Activated T-cell treated with anti-CD3 and anti-CD28 coated beads, Interleukin-2, amount 50 U/mL, for 24 hours (primary cell): ENCODE results near the gene DLEC1.
A peak's percentile ranks its signal among the peaks of the same experiment; 100 is the strongest.

Source experiments
- DNase-seq: peaks from one replicate; pipeline ENCODE4 v3.0.0-alpha.2; 2020
- H3K27ac Mint-ChIP-seq: 2 replicates; pipeline ENCODE4 v1.8.0; 2020; ENCODE audit warnings: mild to moderate bottlenecking, mixed read lengths
- H3K27me3 Mint-ChIP-seq: 2 replicates; pipeline ENCODE4 v1.8.0; 2020; ENCODE audit warnings: mixed read lengths
- H3K36me3 Mint-ChIP-seq: 2 replicates; pipeline ENCODE4 v1.8.0; 2020; ENCODE audit warnings: low read depth, mixed read lengths
- H3K4me1 Mint-ChIP-seq: 2 replicates; pipeline ENCODE4 v1.8.0; 2020; ENCODE audit warnings: low read depth, mixed read lengths
- H3K4me3 Mint-ChIP-seq: 2 replicates; pipeline ENCODE4 v1.8.0; 2020; ENCODE audit warnings: mild to moderate bottlenecking, moderate library complexity, mixed read lengths
- H3K9me3 Mint-ChIP-seq: 2 replicates; pipeline ENCODE4 v1.8.0; 2020; ENCODE audit warnings: mixed read lengths

Gene DLEC1

DNA sequence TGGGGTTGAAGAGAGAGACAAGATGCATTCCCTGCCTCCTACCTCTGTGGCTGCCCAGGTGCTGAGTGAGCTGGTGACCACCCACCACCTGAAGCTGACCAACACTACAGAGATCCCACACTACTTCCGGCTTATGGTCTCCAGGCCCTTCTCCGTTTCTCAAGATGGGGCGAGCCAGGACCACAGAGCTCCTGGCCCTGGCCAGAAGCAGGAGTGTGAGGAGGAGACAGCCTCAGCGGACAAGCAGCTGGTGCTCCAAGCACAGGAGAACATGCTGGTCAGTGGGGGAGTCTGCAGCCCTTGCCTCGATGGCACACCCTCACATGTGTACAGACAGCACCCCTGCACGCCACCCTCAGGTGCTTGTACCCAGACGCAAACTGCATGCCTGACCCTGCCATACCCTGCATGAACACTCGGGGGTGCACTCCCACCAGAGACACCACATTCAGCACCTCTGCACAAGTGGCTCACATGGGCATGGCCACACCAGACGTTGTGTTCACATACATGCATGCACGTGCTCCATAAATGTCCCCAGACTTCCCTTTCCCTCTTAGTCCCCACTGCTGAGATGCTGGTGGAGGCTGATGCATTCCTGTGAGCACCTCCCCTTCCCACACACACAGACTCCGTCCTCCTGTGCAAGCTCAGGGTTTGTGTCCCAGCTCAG is 78.9 kb downstream of the DLEC1 start:
- Mint-ChIP-seq H3K9me3 (no peaks in the 10 kb centered on the region), H3K4me1 (peaks cover 3% of the 10 kb centered on the region), H3K27ac (peak overlapping the region; percentile 61), H3K27me3 (no peaks in the 10 kb centered on the region), H3K4me3 (no peak overlapping the region), H3K36me3 (peaks cover 44% of the 10 kb centered on the region)
- DNase-seq, result peak; percentile 78

DNA sequence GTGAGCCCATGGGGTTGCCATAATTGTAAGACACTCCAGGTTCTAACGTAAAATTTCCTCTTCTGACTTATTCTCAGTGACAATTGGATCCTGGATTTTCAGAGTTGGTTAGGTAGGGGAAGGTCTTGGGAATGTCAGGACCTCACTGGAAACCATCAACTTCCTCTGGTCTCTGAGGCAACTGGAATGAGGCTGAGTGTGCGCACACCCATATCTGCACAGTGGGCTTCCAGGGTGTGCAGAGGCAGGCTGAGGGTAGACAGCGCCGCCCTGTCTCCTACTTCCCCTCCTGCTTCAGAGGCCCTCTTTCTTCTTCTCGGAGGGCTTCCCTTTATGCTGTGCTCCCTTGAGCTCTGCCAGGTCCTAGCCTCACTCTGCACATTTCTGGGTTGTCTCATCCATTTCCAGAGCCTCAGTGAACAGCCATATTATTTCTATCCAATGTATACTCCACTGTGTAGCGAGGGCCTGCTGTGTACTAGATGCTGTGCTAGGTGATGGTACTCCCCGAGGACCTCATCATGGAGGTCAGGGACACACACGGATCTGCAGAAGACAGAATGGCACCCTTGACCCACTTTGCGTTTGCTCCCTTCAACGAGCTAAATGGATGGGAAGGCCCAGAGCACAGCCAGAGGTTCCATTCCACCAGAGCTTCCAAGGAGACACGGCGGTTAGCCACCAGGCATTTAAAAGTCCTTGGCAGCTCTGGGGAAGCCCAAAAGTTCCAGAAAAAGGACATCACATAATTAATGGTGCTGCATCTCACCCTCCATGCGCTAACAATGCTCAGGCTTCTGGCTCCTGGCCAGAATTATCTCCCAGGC is 79.6 kb downstream of the DLEC1 start:
- no peak for DNase-seq
- Mint-ChIP-seq H3K4me3 (no peak overlapping the region), H3K27ac (peak overlapping the region; percentile 61), H3K9me3 (no peaks in the 10 kb centered on the region), H3K27me3 (no peaks in the 10 kb centered on the region), H3K36me3 (peaks cover 52% of the 10 kb centered on the region), H3K4me1 (peaks cover 7% of the 10 kb centered on the region)

DNA sequence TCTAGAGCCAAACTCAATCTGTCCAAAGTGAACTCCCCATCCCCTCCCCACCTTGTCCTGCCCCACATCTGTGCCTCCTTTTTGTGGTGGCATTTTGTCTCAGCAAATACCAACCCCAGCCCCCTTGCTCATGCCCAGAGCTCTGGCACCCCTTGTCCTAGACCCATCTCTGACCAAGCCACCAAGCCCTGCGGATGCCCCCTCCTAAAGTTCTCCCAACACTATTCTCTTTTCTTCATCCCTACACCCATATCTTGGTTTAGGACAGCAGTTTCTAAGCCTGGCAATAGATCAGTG is 80.2 kb downstream of the DLEC1 start:
- H3K27me3 Mint-ChIP-seq, result no peaks in the 10 kb centered on the region
- no peaks in the 10 kb centered on the region for H3K9me3 Mint-ChIP-seq
- peak overlapping the region; percentile 61 for H3K27ac Mint-ChIP-seq
- H3K36me3 Mint-ChIP-seq, result peaks cover 58% of the 10 kb centered on the region
- peaks cover 7% of the 10 kb centered on the region for H3K4me1 Mint-ChIP-seq
- H3K4me3 Mint-ChIP-seq, result no peak overlapping the region
- no peak for DNase-seq

DNA sequence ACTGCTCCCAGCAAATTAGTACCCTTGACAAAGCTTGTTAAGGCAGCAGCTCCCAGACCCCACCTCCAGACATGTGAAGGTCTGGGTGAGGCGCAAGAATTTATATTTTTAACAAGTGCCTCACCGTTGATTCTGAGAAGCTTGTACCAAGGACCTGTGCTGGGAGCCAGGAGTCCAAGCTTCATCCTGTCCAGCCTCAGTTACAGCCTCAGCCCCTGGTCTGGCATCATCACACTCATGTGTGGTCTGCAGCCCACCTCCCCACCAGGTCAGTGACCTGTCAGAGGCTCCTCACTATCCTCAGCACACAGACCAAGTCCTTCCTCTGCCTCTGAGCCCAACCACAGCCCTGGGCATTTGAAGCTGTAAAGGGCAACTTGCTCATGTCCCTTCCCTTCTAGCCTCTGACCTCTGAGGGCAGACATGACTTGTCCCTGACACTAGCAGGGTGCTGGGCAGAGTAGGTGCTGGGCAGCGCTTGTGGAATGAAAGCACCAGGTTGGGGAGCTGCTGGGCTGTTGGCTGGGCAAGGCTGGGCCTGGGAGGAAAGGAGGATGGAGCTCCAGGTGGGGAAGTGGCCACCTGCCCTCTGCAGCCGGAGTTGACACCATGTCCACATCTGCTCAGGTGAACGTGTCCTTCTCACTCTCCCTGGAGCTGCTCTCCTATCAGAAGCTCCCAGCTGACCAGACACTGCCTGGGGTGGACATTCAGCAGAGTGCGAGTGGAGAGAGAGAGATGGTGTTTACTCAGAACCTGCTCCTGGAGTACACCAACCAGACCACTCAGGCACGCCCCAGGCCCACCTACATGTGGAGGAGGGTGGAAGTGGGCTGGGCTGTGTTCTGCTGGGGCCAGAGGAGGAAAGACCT is 81.0 kb downstream of the DLEC1 start:
- Mint-ChIP-seq H3K4me1 (peaks cover 10% of the 10 kb centered on the region), H3K27me3 (no peaks in the 10 kb centered on the region), H3K36me3 (peaks cover 66% of the 10 kb centered on the region), H3K27ac (peak overlapping the region; percentile 71), H3K9me3 (no peaks in the 10 kb centered on the region), H3K4me3 (no peak overlapping the region)
- no peak for DNase-seq

DNA sequence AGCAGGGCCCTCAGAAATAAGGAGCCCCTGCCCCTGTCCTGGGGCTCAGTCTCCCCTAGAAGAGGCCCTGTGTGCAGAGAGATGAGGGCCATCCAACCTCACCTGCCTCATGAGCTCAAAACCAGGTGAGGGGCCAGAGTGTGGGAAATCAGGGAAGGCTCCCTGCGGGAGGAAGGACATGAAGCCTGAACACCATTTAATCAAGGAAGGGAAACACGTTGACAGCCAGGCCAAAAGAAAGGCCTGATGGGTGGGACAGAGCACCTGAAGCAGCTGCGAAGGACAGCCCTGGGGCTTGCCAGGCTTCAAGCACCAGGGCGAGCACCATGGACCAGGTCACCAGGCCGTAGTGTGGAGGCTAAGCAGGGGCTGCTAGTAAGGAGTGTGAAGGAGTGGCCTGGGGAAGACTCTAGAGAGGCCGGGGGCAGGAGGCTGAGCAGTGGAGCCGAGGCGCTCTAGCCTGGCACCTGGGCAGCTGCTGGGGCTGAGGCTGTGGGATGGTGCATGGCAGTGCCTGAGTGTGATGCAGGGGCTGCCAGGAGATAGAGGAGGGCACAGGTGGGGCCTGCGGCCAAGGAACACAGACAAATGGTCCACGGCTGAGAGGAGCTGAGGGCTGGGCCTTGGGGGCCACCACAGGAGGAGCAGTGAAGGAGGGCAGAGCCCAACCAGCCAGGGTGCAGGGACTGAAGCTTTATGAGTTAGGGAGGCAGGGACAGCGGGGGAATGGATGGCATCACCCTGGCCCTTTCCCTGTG is 81.9 kb downstream of the DLEC1 start:
- no peak for DNase-seq
- H3K4me3 Mint-ChIP-seq, result no peak overlapping the region
- H3K36me3 Mint-ChIP-seq, result peaks cover 74% of the 10 kb centered on the region
- no peaks in the 10 kb centered on the region for H3K27me3 Mint-ChIP-seq
- no peaks in the 10 kb centered on the region for H3K9me3 Mint-ChIP-seq
- peak overlapping the region; percentile 71 for H3K27ac Mint-ChIP-seq
- peaks cover 10% of the 10 kb centered on the region for H3K4me1 Mint-ChIP-seq

DNA sequence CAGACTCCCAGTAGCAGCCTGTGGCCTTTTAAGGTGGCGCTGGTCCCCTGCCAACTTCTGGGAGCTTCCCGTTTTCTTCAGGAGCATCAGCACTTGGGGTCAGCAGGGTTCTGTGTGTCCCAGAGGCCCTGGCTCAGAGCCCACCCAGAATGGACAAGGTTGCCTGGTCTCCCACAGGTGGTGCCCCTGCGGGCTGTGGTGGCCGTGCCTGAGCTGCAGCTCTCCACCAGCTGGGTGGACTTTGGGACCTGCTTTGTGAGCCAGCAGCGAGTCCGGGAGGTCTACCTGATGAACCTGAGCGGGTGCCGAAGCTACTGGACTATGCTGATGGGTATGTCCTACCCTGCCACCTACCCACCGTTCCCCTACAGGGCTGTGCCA is 82.4 kb downstream of the DLEC1 start:
- Mint-ChIP-seq H3K9me3 (no peaks in the 10 kb centered on the region), H3K36me3 (peaks cover 79% of the 10 kb centered on the region), H3K27me3 (no peaks in the 10 kb centered on the region), H3K4me3 (no peak overlapping the region), H3K27ac (no peak overlapping the region), H3K4me1 (peaks cover 10% of the 10 kb centered on the region)
- DNase-seq, result peak; percentile 25

DNA sequence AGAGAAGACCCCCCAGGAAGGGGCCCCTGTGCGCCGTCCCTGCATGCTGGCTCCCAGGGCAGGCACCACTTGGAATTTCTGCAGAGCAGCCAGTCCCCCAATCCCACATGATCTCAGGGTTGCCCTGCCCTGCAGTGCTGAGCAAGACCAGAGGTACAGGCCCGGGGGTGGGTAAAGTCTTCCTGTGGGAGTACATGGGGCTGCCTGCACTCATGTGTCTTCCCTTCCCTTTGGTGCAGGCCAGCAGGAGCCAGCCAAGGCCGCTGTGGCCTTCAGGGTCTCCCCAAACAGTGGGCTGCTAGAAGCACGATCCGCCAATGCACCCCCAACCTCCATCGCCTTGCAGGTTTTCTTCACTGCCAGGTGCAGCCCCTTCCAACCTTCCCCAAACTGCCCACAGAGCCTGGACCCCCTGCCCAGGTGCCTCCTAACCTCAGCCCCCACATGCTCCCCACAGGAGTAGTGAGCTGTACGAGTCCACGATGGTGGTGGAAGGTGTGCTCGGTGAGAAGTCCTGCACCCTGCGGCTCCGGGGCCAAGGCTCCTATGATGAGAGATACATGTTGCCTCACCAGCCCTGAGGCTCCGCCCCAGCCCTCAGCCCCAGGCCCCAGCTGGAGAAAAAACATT is 82.9 kb downstream of the DLEC1 start:
- peaks cover 84% of the 10 kb centered on the region for H3K36me3 Mint-ChIP-seq
- no peak overlapping the region for H3K4me3 Mint-ChIP-seq
- H3K9me3 Mint-ChIP-seq, result no peaks in the 10 kb centered on the region
- DNase-seq, result peak; percentile 23
- H3K27ac Mint-ChIP-seq, result peak overlapping the region; percentile 73
- peaks cover 10% of the 10 kb centered on the region for H3K4me1 Mint-ChIP-seq
- no peaks in the 10 kb centered on the region for H3K27me3 Mint-ChIP-seq

DNA sequence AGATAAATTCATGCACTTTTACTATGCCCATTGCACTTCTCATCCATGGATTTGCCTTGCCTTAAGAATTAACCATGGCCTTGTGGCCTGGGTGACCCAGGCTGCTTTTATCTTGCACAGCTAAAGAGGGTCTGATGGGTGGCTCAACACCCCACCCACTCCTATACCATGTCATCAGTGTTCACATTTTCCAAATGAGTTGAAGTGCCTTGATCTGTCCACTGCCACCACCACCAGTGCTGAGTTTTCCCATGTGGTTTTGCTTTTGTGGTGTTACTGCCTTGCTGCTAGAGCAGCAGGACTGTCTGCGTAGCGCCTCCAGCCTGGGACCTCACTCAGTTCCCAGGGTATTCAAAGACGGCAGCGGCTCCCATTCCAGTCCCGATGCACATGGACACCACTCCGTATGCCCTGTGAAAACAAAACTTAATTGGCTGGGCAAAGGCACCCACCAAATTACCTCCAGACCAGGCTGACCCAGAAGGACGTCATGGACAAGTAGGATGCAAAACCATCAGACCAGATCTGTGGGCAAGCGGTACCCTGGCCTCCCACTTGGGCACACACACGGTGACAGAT is 83.8 kb downstream of the DLEC1 start:
- H3K4me3 Mint-ChIP-seq, result no peak overlapping the region
- peaks cover 93% of the 10 kb centered on the region for H3K36me3 Mint-ChIP-seq
- H3K27ac Mint-ChIP-seq, result peak overlapping the region; percentile 73

DNA sequence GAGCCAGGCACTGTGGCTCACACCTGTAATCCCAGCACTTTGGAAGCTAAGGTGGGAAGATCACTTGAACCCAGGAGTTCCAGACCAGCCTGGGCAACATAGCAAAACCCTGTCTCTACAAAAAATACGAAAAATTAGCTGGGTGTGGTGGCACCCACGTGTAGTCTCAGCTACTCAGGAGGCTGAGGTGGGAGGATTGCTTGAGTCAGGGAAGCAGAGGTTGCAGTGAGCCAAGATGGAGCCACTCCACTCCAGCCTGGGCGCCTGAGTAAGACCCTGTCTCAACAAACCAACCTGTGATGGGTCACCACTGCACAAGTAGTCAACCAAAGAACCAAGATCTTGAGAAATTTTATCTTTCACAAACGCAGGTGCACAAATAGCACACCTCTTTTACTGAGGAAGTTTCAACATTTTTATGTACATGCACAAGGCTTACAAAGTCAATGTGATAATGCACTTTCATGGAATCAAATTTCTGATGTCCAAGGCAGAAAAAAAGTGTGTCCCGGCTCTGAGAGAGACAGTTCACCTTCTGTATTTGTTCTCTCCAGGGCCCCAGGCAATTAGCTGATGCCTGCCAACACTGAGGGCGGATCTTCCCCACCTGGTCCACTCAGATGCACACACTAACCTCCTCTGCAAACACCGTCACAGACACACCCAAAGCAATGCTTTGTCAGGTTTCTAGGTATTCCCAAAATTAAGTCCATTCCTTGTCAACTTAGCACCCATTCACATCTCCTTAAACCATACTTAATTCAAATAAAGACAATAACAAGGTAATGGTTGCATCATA is 85.5 kb downstream of the DLEC1 start:
- Mint-ChIP-seq H3K36me3 (peaks cover 97% of the 10 kb centered on the region), H3K9me3 (no peaks in the 10 kb centered on the region)

More for the DNA sequence above, 83.8 kb downstream of the DLEC1 start:
- H3K27me3 Mint-ChIP-seq, result no peaks in the 10 kb centered on the region
- peaks cover 10% of the 10 kb centered on the region for H3K4me1 Mint-ChIP-seq
- no peak for DNase-seq
- H3K9me3 Mint-ChIP-seq, result no peaks in the 10 kb centered on the region

DNA sequence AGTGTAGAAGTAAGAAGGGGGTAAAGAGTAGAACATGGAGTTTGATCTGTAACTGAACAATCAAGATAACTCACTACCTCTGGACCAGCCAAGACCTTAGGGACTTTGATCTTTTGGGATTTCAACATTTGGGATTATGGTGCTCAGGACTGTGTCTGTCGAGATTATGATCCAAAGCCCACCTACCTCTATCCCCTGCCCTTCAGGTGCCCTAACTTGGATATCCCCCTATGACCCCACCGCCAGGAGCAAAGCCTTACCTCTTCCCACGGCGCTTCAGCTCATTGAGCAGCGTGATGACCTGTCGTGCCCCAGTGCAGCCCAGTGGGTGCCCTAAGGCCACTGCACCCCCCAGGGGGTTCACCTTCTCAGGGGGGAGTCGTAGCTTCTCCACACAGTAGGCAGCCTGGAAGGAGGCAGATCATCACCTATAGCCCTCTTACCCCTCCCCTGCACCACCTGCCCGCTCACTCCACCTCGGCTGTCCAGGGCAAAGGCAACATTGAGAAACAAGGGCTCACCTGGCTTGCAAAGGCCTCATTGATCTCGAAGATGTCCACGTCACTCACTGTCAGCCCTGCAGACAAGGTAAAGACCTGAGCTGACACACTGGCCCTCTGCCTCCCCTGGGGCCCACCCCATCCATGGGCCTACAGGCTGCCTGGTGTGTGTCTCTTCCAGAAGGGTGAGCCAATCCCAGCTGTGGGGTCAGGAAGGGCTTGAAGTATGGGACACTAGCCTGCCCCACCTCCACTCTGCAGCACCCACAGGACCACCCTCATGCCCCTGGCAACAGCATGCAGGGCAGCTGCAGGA is 86.5 kb downstream of the DLEC1 start:
- no peak overlapping the region for H3K4me3 Mint-ChIP-seq
- peak overlapping the region; percentile 54 for H3K27ac Mint-ChIP-seq
- H3K36me3 Mint-ChIP-seq, result peaks cover 96% of the 10 kb centered on the region
- no peaks in the 10 kb centered on the region for H3K27me3 Mint-ChIP-seq
- DNase-seq, result no peak
- no peaks in the 10 kb centered on the region for H3K9me3 Mint-ChIP-seq
- H3K4me1 Mint-ChIP-seq, result peaks cover 13% of the 10 kb centered on the region

More for the DNA sequence above, 85.5 kb downstream of the DLEC1 start:
- no peaks in the 10 kb centered on the region for H3K27me3 Mint-ChIP-seq
- peaks cover 11% of the 10 kb centered on the region for H3K4me1 Mint-ChIP-seq
- H3K4me3 Mint-ChIP-seq, result no peak overlapping the region
- H3K27ac Mint-ChIP-seq, result peak overlapping the region; percentile 54
- DNase-seq, result no peak

DNA sequence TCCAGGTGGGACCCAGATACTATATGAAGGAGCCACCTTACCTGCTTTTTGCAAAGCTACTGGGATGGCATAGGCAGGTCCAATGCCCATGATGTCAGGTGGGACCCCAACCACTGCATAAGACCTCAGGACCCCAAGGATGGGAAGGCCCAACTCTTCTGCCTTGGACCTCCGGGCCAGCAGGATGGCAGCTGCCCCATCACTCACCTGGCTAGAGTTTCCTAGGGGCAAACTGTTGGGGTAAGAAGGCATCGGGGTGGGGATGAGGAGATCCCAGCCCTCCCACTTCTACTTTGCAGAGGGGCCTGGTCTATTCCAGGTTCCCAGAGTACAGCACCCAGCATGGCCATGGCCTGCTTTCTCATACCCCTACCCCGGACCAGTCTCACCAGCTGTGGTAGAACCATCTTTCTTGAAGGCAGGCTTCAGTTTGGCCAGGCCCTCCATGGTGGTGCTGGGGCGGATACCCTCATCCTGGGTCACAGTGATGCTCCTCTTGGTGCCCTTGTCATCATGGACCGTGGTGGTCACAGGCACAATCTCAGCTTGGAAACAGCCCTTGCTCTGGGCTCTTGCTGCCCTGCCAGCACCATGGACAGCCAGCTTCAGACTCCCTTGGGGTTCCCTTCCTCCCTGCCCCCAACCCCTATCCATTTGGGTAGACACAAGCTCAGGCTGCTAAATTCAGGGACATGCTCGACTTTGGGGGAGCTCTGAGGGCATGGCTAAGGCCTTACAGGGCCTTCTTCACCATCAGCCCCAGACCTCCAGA is 87.3 kb downstream of the DLEC1 start:
- H3K9me3 Mint-ChIP-seq, result no peaks in the 10 kb centered on the region
- no peaks in the 10 kb centered on the region for H3K27me3 Mint-ChIP-seq
- H3K36me3 Mint-ChIP-seq, result peaks cover 96% of the 10 kb centered on the region
- H3K4me1 Mint-ChIP-seq, result peaks cover 17% of the 10 kb centered on the region
- DNase-seq, result no peak
- no peak overlapping the region for H3K4me3 Mint-ChIP-seq
- H3K27ac Mint-ChIP-seq, result peak overlapping the region; percentile 59
